Hepatocyte (in vitro differentiated cells): ENCODE data around the gene ZNF574.

ENCODE experiments used
- CTCF ChIP-seq: fragments of 200-600 bp; sonication (generic); IDR thresholded peaks from 2 replicates; pipeline ENCODE4 v1.5.1; 2016; ENCODE audit warnings: antibody characterized with exemption, mild to moderate bottlenecking; ENCODE audit not compliant: poor library complexity
- EZH2 ChIP-seq: fragments of 200-600 bp; sonication (generic); IDR thresholded peaks from 2 replicates; pipeline ENCODE4 v1.6.1; 2016; ENCODE audit warnings: antibody characterized with exemption, mild to moderate bottlenecking, borderline replicate concordance

- TF ChIP-seq CTCF (no peak), EZH2 (no peak)
Observed at GRCh38 chr19:42053037-42053935, 22.7 kb upstream of the ZNF574 start.
